Measurements from ENCODE around the gene ARRB1.

ARRB1 gene

GRCh38 chr11:75249704-75250103 lies 101.8 kb downstream of the ARRB1 start:
- peak; percentile 40 for DNase-seq (ENCODE audit: low spot score)

GRCh38 chr11:75248924-75249256 lies 102.6 kb downstream of the ARRB1 start:
- DNase-seq (ENCODE audit: low spot score), result no peak

GRCh38 chr11:75246671-75247350 lies 104.7 kb downstream of the ARRB1 start:
- peak; percentile 53 for DNase-seq (ENCODE audit: low spot score)

GRCh38 chr11:75246006-75246670 lies 105.3 kb downstream of the ARRB1 start:
- DNase-seq (ENCODE audit: low spot score), result peak; percentile 36

- peak; percentile 22 for DNase-seq (ENCODE audit: low spot score)
Measured at GRCh38 chr11:75245356-75246005, 106.0 kb downstream of the ARRB1 start.

GRCh38 chr11:75244052-75244814 lies 107.2 kb downstream of the ARRB1 start:
- peak; percentile 34 for DNase-seq (ENCODE audit: low spot score)

GRCh38 chr11:75242722-75243600 lies 108.5 kb downstream of the ARRB1 start:
- peak; percentile 62 for DNase-seq (ENCODE audit: low spot score)

- DNase-seq (ENCODE audit: low spot score), result no peak
Measured at GRCh38 chr11:75241906-75242644, 109.4 kb downstream of the ARRB1 start.

- DNase-seq (ENCODE audit: low spot score), result peak; percentile 94
Measured at GRCh38 chr11:75241036-75241905, 110.2 kb downstream of the ARRB1 start.

GRCh38 chr11:75240311-75241035 lies 111.0 kb downstream of the ARRB1 start, which contains the start of gene TPBGL:
TSS of gene TPBGL (plus strand) at chr11:75240774. CDS start at chr11:75241050, 276 bp downstream.
- peak; percentile 66 for DNase-seq (ENCODE audit: low spot score)

- DNase-seq (ENCODE audit: low spot score), result peak; percentile 50
Measured at GRCh38 chr11:75239531-75240290, 111.8 kb downstream of the ARRB1 start.

GRCh38 chr11:75238595-75239440 lies 112.6 kb downstream of the ARRB1 start:
- peak; percentile 50 for DNase-seq (ENCODE audit: low spot score)

GRCh38 chr11:75237050-75237449 lies 114.4 kb downstream of the ARRB1 start:
- DNase-seq (ENCODE audit: low spot score), result peak; percentile 20

- peak; percentile 23 for DNase-seq (ENCODE audit: low spot score)
Measured at GRCh38 chr11:75236062-75236461, 115.4 kb downstream of the ARRB1 start.

- DNase-seq (ENCODE audit: low spot score), result peak; percentile 54
Measured at GRCh38 chr11:75233754-75234172, 117.7 kb downstream of the ARRB1 start.

- no peak for DNase-seq (ENCODE audit: low spot score)
Measured at GRCh38 chr11:75230621-75231020, 120.8 kb downstream of the ARRB1 start.

GRCh38 chr11:75229466-75229865 lies 122.0 kb downstream of the ARRB1 start:
- DNase-seq (ENCODE audit: low spot score), result peak; percentile 20

All from left forelimb (tissue), 1 donor.